IMR-90 (cell line): Measurements from ENCODE around the gene DEK. TPM values are rescaled to one million over a fixed set of nuclear protein-coding genes. Genes with fewer than 3 reads are reported as not detected.

ENCODE experiments used
- ATAC-seq: fragments of 200-7000 bp; cut with Tn5 transposase; 2 replicates; pipeline ENCODE4 v1.9.1; 2020; ENCODE audit warnings: low read depth, mild to moderate bottlenecking, moderate library complexity
- BruUV-seq: library from RNA; stranded (reverse); fragments of 400-500 nt; replicated peaks from 2 replicates; lab custom pipeline; 2021; lab: Mats Ljungman, UMichigan
- CTCF ChIA-PET: fragments of 300-600 bp; formaldehyde crosslinking; extraction: SDS; loops from one replicate; lab custom pipeline; 2021; ENCODE audit warnings: antibody characterized with exemption; lab: Yijun Ruan, JAX
- POLR2A ChIA-PET: fragments of 300-600 bp; sonication (Branson Sonifier 250); formaldehyde crosslinking; loops from one replicate; lab custom pipeline; 2022; ENCODE audit warnings: antibody characterized with exemption; ENCODE audit not compliant: unreplicated experiment; lab: Charles Lee
- DNase-seq: peaks from one replicate; pipeline ENCODE4 v3.0.0; 2013
- H2AFZ ChIP-seq: replicated peaks from 2 replicates; pipeline ENCODE3; 2013; ENCODE audit warnings: low read length, mild to moderate bottlenecking; ENCODE audit not compliant: poor library complexity
- H2AK5ac ChIP-seq: 2 replicates; pipeline ENCODE4 v1.6.1; 2013; ENCODE audit warnings: low read depth, low read length, inconsistent platforms
- H2AK9ac ChIP-seq: replicated peaks from 2 replicates; pipeline ENCODE3; 2013; ENCODE audit warnings: mild to moderate bottlenecking, low read depth, low read length, moderate library complexity; ENCODE audit not compliant: poor library complexity
- H2BK120ac ChIP-seq: 2 replicates; pipeline ENCODE4 v1.6.1; 2013; ENCODE audit warnings: low read depth, low read length, inconsistent platforms
- H2BK15ac ChIP-seq: 3 replicates; pipeline ENCODE4 v1.6.1; 2013; ENCODE audit warnings: low read depth, low read length, inconsistent platforms
- H2BK20ac ChIP-seq: 2 replicates; pipeline ENCODE4 v1.6.1; 2013; ENCODE audit warnings: low read depth, mild to moderate bottlenecking, inconsistent platforms, low read length, moderate library complexity
- H2BK5ac ChIP-seq: 2 replicates; pipeline ENCODE4 v1.6.1; 2013; ENCODE audit warnings: mild to moderate bottlenecking, low read depth, low read length, inconsistent platforms; ENCODE audit not compliant: poor library complexity, severe bottlenecking
- H3K14ac ChIP-seq: replicated peaks from 2 replicates; pipeline ENCODE4 v1.6.1; 2013; ENCODE audit warnings: low read depth, low read length, inconsistent platforms
- H3K18ac ChIP-seq: 2 replicates; pipeline ENCODE4 v1.6.1; 2013; ENCODE audit warnings: low read depth, low read length, control low read depth
- H3K23ac ChIP-seq: 2 replicates; pipeline ENCODE4 v1.6.1; 2013; ENCODE audit warnings: low read depth, low read length, inconsistent platforms
- H3K27ac ChIP-seq: 2 replicates; pipeline ENCODE4 v1.5.1; 2013; ENCODE audit warnings: mild to moderate bottlenecking, control low read depth, low read length; ENCODE audit not compliant: insufficient read depth
- H3K27me3 ChIP-seq: 2 replicates; pipeline ENCODE4 v1.6.1; 2013; ENCODE audit warnings: low read length; ENCODE audit not compliant: control insufficient read depth, insufficient read depth
- H3K36me3 ChIP-seq: 2 replicates; pipeline ENCODE4 v1.6.1; 2013; ENCODE audit warnings: low read length, mixed read lengths; ENCODE audit not compliant: control insufficient read depth, insufficient read depth
- H3K4ac ChIP-seq: 2 replicates; pipeline ENCODE4 v1.6.1; 2013; ENCODE audit warnings: low read depth, low read length, inconsistent platforms
- H3K4me1 ChIP-seq: 2 replicates; pipeline ENCODE4 v1.6.1; 2013; ENCODE audit warnings: low read length, mixed read lengths; ENCODE audit not compliant: control insufficient read depth, insufficient read depth
- H3K4me2 ChIP-seq: 2 replicates; pipeline ENCODE4 v1.6.1; 2013; ENCODE audit warnings: low read depth, mild to moderate bottlenecking, control low read depth, low read length, moderate library complexity
- H3K4me3 ChIP-seq: 2 replicates; pipeline ENCODE4 v1.5.1; 2013; ENCODE audit warnings: low read depth, mild to moderate bottlenecking, control low read depth, low read length, moderate library complexity; ENCODE audit not compliant: insufficient read depth
- H3K56ac ChIP-seq: 2 replicates; pipeline ENCODE4 v1.6.1; 2013; ENCODE audit warnings: low read length, inconsistent platforms; ENCODE audit not compliant: insufficient read depth; ENCODE audit errors: extremely low read depth
- H3K79me1 ChIP-seq, 2 experiments: 2 replicates each; pipeline ENCODE4 v1.6.1; 2013; ENCODE audit warnings: low read length in 2 of 2, inconsistent platforms in 1 of 2, low read depth in 1 of 2
- H3K9ac ChIP-seq: 2 replicates; pipeline ENCODE4 v1.6.1; 2013; ENCODE audit warnings: low read depth, low read length, control low read depth
- H3K9me1 ChIP-seq: 2 replicates; pipeline ENCODE4 v1.6.1; 2013; ENCODE audit warnings: low read length, inconsistent platforms; ENCODE audit not compliant: insufficient read depth
- H3K9me3 ChIP-seq: 2 replicates; pipeline ENCODE4 v1.6.1; 2013; ENCODE audit warnings: low read length; ENCODE audit not compliant: control insufficient read depth, insufficient read depth
- H4K20me1 ChIP-seq: 2 replicates; pipeline ENCODE4 v1.6.1; 2013; ENCODE audit warnings: low read length, inconsistent platforms; ENCODE audit not compliant: insufficient read depth
- H4K5ac ChIP-seq: 2 replicates; pipeline ENCODE4 v1.6.1; 2013; ENCODE audit warnings: mild to moderate bottlenecking, low read depth, low read length, control low read depth
- H4K8ac ChIP-seq, 2 experiments: 2 replicates each; pipeline ENCODE4 v1.6.1; 2013; ENCODE audit warnings: low read depth in 2 of 2, low read length in 2 of 2, control low read depth in 1 of 2, inconsistent platforms in 1 of 2
- H4K91ac ChIP-seq: 2 replicates; pipeline ENCODE4 v1.6.1; 2013; ENCODE audit warnings: low read depth, low read length, inconsistent platforms; ENCODE audit not compliant: insufficient read depth
- MXI1 ChIP-seq: IDR thresholded peaks from 2 replicates; pipeline ENCODE4 v1.6.1; 2012; ENCODE audit warnings: low read depth, mild to moderate bottlenecking, low read length, moderate library complexity, borderline replicate concordance
- WGBS, 2 experiments: methylation state at CpG; one replicate each; pipeline versions ENCODE4 v1.1.5 to v1.1.7; 2013; ENCODE audit warnings: missing lambda C conversion rate in 2 of 2; ENCODE audit not compliant: insufficient read length in 1 of 2; ENCODE audit errors: extremely low coverage in 2 of 2; 5-methylcytosine and 5-hydroxymethylcytosine counted together
- dilution Hi-C: fragments of 300-500 bp; cut with HindIII; formaldehyde crosslinking; loops from one replicate; pipeline ENCODE4 v1.14.3; 2018; ENCODE audit warnings: low sequenced_read_pairs; ENCODE audit not compliant: unreplicated experiment
- in situ Hi-C: fragments of 300-500 bp; cut with MboI; formaldehyde crosslinking; loops from 3 replicates; pipeline ENCODE4 v1.14.3; 2019; ENCODE audit warnings: low sequenced_read_pairs, inconsistent platforms, mixed read lengths
- intact Hi-C: fragments of 100-400 bp; cut with micrococcal nuclease; formaldehyde crosslinking; loops from 2 replicates; pipeline ENCODE4 v1.10.0; 2022
- polyA plus RNA-seq, 3 experiments: library from polyadenylated mRNA; depleted of rRNA; stranded (reverse); fragments of >200 nt; gene quantifications; 2 replicates each; pipeline ENCODE4 v1.2.3, GENCODE V29; 2012; ENCODE audit warnings: low replicate concordance in 1 of 3
- total RNA-seq: library from RNA; depleted of rRNA; stranded (reverse); fragments of >200 nt; gene quantifications from 2 replicates; pipeline ENCODE4 v1.2.3, GENCODE V29; 2012

Gene DEK
- total and polyA plus RNA-seq, 2 of the 4 experiments (the other 2 are of a cell fraction), result 33.5 to 37.1 TPM

DNA sequence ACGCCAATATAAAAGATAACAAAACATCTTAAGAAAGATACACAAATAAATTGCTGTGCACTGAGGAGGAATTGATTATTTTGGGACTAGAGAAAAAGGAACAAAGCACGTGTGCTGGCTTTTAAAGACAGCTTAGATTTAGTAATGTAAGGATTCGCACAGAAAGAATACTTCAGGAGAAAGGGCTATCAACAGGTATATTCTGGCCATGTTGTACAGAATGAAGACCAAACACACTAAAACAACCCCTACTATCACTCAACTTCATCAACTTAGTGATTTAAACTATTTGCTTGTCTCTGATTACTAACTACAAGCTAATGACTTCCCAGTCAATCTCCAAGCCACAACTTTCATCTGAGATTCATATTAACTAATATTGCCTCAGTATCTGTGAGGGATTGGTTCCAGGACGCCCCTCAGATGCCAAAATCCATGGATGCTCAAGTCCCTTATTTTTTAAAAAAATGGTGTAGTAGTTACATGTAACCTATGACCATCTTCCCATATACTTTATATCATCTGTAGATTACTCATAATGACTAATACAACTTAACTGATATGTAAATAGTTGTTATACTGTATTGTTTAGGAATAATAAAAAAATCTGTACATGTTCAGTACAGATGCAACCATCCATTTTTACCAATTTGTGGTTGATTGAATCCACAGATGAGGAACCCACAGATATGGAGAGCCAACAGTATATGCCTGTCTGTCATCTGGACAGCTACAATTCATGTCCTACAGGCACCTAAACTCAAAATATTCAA, 4.5 kb downstream of the DEK start:
- H2BK20ac ChIP-seq, result no peak overlapping the region
- WGBS, 2 experiments, result no CpG with 5 or more reads among the region's 4 CpGs
- no peak for TF ChIP-seq MXI1
- no peak for ATAC-seq
- H3K27ac ChIP-seq, result no peak overlapping the region
- H3K56ac ChIP-seq, result no peak overlapping the region
- H3K79me1 ChIP-seq, result peaks cover 3 to 26% of the 10 kb centered on the region in 2 experiments
- H3K14ac ChIP-seq, result no peak overlapping the region
- H2BK120ac ChIP-seq, result no peak overlapping the region
- DNase-seq, result peak; percentile 52
- H2AK5ac ChIP-seq, result no peak overlapping the region
- H2BK5ac ChIP-seq, result no peak overlapping the region
- BruUV-seq, result no TSS peak
- H2AK9ac ChIP-seq, result no peak overlapping the region
- intact Hi-C loops, result loop anchor here (5.0 to 10.0 kb wide), 3 partner anchors 38 to 1938 kb away; partner anchors contain the start of gene KIF13A
- no peak overlapping the region; the same call in 1 of the 2 replicates for H3K4ac ChIP-seq
- no peak overlapping the region for H4K8ac ChIP-seq
- H4K20me1 ChIP-seq, result peaks cover 44% of the 10 kb centered on the region
- in situ Hi-C loops, result no loop called here
- H3K23ac ChIP-seq, result peak overlapping the region; percentile 3; the same call in 1 of the 2 replicates
- ChIA-PET POLR2A (no interaction called here), CTCF (interaction anchor here (0.6 to 1.6 kb wide), 3 partner anchors 21 to 676 kb away, joined by 3 to 4 read pairs (median 3); no protein-coding TSS in a partner anchor)
- H2BK15ac ChIP-seq, result no peak overlapping the region
- 0 out of 2 replicates have a peak overlapping the region, but pooled peaks have one; percentile 24 for H3K4me2 ChIP-seq
- H3K36me3 ChIP-seq, result peaks cover 14% of the 10 kb centered on the region
- no peak overlapping the region for H3K18ac ChIP-seq
- no peak overlapping the region for H3K4me3 ChIP-seq
- dilution Hi-C loops, result no loop called here
- H3K9ac ChIP-seq, result no peak overlapping the region
- H3K9me3 ChIP-seq, result no peaks in the 10 kb centered on the region
- no peak overlapping the region for H4K91ac ChIP-seq
- no peak overlapping the region for H2AFZ ChIP-seq
- H3K9me1 ChIP-seq, result peaks cover 8% of the 10 kb centered on the region
- peaks cover 14% of the 10 kb centered on the region for H3K4me1 ChIP-seq
- H4K5ac ChIP-seq, result no peak overlapping the region
- no peaks in the 10 kb centered on the region for H3K27me3 ChIP-seq
